Stimulated activated CD8-positive, alpha-beta memory T cell treated with anti-CD3 and anti-CD28 coated beads, Interleukin-15, amount 100 ng/mL, for 1 hour (primary cell): Measurements from ENCODE around the gene PYGM.

Experiments
- DNase-seq: peaks from one replicate; pipeline ENCODE4 v3.0.0-alpha.2; 2020; ENCODE audit warnings: low read depth

Gene PYGM

DNA sequence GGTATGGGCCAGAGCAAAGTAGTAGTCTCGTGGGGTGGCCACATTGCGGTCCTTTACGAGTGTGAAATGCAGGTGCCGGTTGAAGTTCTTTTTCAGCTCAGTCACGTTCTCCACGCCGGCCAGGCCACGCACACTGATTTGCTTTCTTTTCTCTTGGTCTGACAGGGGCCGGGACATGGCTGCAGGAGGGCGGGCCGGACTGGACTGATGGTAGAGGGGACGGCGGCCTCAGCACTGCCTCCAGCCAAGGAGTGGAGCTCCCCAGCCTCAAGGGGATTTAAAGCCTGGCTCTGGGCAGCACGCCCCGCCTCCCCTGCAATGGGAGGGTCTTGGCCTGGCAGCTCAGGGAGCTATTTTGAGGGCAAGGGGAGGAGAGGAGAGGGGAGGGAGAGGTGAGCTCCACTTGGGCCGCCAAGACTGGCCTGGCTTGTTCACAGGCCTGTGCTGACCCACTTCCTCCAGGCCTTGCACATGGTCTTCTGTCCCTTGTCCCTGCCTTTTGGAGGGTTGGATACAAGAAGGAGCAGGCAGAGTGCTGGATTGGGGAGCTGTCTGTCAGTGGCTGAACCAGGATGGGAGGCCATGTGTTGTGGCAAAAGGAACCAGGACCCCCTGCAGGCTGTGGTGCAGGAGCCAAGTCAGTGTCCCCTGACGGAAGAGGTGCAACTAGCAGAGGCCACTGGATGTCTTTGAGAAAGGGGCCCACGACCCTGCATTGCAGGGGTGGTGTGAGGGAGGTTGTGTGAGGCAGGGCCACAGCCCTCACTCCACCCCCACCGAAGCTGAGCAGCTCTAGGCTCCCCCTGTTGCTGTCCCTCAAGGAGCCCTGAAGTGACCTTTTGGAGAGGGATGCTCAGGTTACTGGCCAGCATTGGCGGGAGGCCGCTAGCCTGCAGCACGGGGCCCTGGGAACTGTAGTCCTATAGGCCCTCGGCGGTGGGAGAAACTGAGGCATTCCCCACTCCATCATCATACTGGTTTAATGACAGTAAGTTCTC is at the start of gene PYGM:
PYGM (minus strand) TSS at position 253 of the 998 bp plus-strand sequence; CDS start at position 177, 76 bp downstream.
- DNase-seq = no peak

DNA sequence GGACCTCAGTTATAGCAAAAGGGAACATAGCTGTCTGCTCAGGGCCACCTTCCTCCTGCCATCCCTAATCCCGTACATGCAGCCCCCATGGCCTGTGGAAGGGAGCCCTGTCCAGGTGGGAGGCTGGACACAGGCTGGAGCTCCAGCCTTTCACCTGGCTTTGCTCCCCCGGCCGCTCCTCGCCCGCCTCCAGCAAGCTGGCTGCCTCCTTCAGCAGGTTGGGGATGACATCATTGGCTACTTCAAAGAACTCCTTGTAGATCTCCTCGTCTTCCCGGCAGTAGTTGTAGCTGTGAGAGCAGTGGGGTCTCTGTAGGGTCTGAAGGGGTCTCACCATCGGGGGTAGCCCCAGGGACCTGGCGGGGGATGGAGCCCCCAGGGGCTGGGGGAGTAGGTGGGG is 45.7 kb upstream of the PYGM start:
- DNase-seq = no peak

DNA sequence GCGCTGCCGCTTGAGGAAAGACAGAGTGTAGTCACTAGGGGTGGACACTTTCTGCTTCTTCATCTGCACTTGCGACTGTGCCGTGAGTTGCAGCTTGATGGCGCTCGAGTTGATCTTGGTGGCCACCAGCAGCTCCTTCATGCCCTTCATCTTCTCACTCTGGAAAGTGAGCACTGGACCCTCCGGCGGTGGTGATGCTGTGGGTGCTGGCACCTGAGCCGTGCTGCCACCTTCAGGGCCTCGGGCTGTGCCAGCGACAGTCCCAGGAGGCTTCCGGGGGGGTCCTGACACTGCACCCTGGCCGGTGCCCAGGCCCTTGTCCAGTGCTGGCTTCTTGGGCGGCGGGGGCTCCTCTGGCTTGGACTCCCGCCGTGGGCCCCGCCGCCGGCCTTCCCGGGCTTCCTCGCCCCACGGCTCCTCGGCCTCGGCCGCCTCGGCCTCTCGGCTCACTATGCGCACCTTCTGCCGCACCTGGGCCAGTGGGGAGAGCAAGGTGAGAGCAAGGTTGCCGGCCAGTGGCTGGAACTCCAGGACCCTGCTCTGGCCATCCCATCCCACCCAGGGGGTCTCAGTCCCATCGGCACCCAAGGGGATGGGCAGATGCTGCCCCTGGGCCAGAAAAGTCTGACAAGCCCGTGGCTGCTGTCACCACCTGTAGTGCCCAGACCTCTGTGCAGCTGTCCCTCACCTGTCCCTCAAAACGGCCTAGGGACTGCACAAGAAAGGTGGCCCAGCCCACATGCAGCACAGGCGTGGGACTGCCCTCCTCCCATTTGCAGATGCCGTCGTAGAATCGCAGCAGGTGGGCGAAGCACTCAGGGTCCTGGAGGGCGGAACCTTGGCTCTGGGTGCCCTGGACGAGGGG is 44.8 kb upstream of the PYGM start:
- no peak for DNase-seq

DNA sequence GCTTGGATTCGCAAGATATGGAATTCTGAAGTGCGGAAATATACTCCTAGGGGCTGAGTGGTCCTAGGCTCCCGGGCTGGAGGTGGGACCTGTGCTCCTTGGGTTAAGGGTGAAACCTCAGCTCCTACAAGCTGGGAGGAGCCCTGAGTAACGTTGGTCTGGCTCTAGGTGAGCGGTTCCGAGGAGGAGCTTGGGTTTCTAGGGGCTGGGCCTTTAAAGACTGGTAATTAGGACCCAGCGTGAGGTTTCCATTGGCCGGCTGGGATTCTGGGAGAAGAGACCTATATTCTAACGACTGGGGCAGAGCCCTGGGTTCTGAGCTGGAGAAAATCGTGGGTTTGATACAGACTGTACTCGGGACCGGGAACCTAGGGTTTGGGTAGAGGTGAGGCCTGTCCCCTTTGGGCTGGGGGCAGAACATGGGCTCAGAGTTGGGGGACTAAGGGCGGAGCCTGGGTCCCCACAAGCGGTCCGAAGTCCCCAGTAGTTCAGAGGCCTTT is 44.1 kb upstream of the PYGM start:
- no peak for DNase-seq

DNA sequence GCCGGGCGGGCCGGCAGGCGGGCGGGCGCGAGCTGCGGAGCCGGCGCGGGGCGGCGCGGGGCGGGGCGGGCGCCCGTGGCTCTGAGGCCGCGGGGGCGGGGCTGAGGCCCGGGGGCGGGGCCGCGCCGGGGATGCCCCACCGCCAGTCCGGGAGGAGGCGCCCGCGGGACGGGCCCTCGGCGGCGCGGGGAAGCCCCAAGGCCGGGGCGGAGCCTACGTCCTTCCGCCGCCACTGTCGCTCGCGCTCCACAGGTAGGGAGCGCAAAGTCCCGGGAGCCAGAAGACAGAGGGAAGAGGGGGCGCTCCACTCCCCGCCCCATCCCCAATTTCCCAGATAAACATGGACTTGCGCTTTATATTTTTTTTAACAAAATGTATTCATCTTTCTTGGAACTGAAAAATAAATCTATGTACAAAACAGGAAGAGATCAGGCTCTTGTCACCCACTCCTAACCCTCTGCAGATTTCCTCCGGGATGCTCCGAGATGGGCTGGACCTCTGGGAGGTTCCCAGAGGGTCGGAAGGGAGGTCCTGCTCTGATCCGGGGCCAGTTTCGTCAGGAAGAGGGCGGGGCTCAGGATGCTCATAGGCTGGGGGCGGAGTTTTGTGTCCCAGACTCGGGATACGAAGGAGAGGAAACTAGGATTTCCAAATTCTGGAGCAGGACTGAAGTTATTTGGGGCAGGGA is 43.5 kb upstream of the PYGM start, which contains the start of gene MAP4K2:
MAP4K2 (minus strand) TSS at position 57 of the 688 bp plus-strand sequence. CDS start 65 bp downstream, outside the sequence.
- peak; percentile 57 for DNase-seq

DNA sequence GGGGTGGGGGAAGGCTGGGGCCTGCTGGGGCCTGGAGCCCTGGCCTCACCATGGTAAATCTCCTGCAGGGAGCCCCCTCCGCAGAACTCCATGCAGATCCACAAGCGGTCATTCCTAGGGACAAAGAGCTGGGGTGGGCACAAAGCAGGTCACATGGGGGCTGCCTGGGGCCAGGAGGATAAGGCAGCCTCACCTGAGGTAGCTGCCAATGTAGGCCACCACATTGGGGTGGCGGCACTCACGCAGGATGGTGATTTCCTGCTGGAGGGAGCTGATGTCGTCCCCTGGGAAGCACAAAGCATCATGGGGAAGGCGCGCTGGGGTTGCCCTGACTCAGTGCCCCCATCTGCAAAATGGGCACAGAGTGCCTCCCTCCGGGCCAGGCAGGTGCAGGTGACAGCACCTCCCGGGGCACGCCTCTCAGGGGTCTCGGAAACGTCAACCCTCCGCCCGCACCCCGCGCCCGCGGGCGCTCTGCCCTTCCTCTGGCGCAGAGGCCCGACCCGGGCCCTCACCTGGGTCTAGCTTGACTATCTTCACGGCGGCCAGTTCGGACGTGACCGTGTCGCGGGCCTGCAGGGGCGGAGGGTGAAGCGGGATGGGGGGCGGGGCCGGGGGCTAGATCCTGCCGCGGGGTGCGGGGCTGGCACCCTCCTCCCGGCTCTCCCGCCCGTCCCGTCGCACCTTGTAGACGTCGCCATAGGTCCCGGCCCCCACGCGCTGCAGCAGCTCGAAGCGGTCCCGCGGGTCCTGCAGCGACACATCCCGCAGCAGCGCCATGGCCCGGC is 42.8 kb upstream of the PYGM start:
- DNase-seq = no peak

DNA sequence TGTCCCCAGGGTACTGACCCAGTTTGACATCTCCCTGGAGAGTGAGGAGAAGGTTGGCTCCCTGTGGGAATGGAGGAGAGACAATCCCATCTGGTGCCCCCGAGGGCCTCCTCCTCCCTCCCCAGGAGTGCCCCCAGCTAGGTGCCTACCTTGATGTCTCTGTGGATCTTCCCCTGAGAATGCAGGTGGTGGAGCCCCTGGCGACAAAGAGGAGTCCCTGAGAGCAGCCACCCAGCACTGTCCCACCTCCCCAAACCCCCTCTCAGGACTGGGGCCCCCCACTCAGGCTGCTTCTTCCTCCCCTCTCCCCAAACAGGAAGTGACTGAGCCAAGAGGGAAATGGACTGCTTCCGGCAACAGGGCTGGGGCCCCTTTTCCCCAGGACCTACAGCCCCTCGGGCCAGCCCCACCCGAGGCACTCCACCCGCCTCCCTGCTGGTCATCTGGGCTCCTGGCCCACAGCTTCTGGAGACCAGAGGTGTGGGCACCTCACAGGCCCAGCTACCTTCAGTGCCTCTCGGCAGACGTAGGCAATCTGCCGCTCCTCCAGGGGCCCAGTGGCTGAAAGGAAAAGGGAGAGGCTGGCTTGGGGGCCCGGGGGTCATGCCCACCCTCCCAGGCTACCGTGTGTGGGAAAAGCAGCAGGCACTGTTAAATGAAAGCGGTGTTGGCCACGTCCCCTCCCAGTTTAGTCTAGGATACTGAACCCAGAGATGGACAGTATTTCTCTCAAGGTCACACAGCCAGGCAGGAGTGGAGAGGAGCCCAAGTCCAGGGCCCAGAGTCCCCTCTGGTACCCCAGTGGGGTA is 42.0 kb upstream of the PYGM start:
- DNase-seq = no peak

DNA sequence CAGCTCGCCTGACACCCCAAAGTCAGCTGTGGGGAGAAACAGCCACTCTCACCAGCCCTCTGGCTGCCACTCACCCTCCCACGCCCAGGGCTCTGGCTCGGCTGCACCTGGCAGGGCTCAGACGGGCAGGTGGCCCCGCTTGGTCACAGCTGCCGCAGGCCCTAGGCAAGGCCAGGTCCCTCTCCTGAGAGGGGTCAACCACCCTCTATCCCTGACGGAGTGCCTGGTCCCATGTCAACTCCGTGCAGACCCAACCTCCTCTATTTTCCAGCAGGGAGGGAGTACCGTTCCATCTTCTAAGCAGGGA is 41.3 kb upstream of the PYGM start:
- DNase-seq = no peak

DNA sequence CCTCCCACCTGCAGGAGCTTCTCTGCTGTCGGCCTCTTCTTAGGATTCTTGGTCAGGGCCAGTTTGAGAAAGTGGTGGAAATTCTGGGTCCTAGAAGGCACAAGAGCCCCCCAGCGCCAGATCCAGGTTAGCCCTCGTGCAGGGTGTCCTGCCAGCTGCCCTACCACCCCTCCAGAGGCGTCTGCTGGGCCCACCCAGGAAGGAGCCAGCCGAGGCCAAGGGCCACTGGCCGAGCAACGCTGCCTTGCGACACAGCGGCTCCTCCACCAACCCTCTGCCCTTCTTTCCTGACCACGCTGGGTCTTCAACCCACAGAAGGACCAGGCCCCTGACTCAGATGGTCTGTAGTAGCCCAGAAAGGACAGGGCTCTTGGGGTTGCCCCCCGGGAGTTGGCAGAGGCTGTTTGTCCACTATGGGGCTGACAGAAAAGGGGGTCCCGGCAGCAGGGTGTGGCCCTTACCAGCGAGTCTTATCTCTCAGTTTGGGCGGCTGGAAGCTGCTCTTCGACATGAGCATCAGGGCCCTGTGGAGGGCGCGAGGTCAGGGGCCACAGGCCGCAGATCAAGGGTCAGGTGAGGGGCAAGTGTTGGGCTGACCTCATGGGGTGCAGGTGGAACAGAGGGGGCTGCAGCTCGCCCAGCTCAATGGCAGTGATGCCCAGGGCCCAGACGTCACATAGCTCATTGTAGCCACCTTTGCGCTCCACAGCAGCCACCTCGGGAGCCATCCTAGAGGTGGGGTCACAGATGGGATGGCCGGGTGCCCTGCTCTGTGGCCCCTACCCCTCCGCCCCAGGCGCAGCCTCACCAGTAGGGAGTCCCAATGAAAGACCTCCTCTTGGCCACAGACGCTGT is 40.8 kb upstream of the PYGM start:
- DNase-seq = no peak

DNA sequence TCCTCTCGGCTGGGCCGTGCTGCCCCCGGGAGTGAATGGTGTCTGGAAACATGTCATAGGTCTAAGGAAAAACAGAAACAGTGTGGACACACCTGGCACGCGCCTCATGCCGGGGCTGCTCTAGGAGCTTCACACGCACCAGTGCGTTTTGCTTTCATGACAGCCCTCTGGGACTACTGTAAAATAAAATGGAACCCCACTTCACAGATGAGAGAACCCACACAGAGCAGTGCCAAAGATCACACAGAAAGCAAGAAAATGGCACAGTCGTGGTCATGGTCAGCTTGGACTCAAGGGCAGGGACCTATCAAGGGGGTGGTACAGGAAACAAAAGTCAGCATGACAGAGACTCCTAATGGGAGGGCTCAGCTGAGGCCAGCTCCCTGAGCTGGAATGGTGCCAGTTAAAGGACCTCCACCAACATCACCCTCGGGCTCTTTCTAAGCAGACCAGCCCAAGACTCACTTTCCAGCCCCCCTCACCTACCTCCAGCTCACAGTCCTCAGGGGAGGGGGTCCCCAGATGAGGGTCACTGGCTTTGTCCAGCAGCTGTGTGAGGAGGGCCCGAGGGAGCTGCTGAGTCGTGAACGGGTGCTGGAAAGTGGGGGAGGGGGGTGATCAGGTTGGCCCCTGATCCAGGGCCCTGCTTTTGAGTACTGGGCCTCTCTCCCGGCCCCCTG is 40.0 kb upstream of the PYGM start:
- DNase-seq = no peak

DNA sequence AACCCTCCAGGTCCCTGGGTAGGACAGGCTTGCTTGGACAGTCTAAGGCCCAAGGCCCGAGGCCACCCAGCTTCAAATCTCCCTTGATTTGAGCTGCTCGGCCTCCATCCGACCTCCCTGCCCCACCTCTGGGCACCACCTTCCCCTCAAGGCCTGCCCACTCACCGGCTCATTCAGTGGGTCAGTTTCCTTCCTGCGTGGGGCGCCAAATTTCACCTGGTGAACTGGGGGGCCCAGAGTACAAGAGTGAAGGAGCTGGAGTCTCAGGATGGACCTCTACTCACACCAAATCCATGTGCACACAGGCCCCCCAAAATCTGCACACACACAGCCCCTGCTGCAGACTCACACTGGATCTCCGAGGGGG is 39.5 kb upstream of the PYGM start:
- DNase-seq = no peak

DNA sequence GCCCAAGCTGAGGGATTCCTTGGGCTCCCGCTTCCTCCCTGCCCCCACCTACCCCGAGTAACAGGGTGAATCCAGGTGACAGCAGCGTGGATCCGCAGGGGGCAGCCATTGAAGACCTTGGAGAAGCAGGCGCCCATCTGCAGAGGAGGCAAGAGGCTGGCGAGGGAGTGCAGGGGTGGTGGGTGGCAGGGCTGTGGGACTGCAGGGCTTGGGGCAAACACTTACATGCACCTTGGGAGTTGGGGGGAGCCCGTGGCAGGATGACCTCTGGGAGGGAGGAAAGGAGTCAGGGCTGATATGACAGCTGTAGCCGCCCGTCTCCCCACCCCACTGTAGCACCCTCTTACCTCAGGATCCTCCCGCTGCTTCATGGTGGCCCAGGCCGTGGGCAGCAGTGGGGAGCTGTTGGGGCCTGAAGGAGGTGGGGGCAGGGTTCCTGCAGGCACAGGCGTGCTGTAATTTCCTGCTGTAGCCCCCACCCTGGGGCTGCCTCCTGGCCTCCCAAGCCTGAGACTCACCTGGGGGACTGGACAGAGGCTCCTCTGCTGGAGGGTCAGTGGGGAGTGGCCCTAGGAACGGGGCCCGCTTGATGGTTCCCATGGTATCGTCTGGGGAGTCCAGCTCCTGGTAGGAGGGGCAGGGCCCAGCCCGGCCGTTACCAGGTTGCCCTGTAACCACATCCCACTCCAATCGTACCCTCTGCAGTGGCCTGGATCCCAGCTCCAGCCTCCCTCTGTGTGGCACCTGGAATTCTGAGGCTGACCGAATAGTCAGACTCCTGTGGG is 37.2 kb upstream of the PYGM start:
- no peak for DNase-seq

DNA sequence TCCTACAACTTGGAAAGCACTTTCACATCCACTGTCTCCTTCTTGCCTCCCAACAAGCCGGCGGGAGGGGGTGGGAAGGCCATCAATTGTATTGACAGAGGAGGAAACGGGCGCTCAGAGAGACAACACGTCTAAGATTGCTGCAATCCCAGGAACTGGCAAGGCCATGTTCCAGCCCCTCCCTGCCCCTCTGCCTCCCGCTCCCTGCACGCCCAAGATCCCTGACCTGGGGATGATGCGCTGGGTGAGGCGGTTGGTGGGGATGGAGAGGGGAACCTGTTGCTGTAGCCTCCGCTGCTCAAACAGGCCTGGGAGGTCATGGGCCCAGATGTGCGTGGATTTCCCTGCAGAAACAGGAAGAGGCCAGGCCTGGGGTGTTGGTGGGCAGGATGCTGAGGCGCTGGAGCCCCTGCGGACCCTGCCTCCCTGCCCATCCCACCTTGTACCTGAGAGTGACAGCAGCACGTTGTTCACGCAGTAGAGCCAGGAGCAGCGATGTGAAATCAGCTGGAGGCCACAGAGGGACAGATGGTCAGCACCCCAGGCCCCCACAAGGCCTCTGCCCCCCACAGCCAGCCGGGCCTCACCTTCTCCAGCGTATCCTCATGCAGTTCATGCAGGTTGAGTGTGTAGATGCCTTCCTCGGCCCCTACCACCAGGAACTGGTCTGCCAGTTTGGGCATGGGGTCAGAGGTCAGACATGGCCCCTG is 36.4 kb upstream of the PYGM start:
- no peak for DNase-seq

DNA sequence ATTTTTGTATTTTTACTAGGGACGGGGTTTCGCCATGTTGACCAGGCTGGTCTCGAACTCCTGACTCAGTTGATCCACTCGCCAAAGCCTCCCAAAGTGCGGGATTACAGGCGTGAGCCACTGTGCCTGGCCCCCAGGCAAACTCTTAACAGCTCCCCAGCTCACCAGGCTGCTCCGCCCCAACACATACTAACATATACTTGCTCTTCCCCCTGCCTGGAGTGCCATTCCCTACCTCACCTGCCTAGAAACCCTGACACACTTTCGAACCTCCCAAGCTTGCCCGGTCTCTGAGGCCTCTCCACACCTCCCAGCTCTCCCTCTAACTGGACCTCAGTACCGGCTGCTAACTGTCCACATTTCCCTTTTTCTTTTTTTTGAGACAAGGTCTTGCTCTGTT is 34.8 kb upstream of the PYGM start:
- no peak for DNase-seq

DNA sequence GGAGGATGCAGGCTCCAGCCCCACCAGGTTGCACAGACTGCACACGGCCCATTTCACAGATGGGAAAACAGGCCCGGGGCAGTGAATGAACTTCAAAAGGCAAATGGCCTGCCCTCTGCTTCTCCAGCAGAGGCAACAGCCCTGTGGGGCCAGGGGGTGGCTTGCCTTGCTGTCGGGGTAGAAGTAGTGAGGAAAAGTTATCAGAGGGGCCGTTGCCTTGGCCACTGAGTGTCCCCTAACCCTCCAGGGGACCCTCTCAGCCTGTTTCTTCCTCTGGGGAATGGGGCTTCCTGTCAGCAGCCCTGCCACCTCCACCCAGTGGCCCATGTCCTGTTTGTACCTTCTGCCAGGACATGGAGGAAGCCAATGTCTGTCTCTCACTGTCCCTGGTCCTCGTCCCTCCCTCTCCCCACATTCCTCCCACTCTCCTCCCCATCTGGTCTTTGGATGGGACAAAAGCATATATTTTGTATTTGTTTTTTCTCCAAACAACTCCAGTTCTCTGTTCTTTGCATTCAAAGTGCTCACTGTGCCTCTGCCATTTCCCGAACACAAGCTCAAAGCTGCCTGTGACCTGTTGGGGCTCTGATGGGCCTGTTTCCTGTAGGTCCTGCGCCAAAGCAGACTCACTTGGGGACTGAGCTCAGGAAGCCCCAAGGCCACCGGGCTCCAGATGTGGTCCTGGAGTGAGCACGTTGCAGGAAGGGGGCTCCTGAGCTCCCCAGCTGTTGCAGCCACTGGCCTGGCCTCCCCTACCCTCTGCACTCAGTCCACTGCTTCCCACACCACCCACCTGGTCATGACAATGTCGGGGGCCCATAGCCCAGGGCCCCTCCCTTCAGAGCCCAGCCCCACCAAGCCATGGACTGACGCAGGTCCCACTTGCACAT is 33.7 kb upstream of the PYGM start:
- no peak for DNase-seq

DNA sequence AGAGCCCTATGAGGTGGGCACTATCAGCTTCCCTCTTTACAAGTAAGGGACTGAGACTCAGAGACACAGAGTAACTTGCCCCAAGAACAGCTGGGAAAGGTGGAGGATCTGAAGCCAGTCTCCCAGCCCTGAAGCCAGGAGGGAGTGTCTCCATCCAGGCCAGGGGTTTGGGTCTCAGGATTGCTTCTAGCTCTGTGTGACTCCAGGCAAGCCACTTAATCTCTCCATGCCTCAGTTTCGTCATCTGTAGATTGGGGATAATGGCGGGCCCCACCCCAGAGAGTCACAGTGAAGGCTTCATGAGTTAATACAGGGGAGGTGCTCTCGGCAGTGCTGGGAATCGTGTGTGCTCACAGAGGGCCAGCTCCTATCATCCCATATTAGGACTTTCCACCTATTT is 32.7 kb upstream of the PYGM start:
- DNase-seq = no peak
